Stimulated activated CD8-positive, alpha-beta memory T cell treated with anti-CD3 and anti-CD28 coated beads, Interleukin-2, amount 100 ng/mL, for 48 hours (primary cell): ENCODE results near the gene RFX7.

Source experiments
- DNase-seq, 2 donors: peaks; one replicate each; pipeline ENCODE4 v3.0.0-alpha.2; 2020; ENCODE audit warnings: low read depth in 2 of 2

The RFX7 gene

GRCh38 chr15:56126409-56126808 lies 117.3 kb downstream of the RFX7 start:
- DNase-seq, result no peak

- DNase-seq, result no peak
Measured at GRCh38 chr15:56124391-56124790, 119.3 kb downstream of the RFX7 start.

- no peak for DNase-seq
Measured at GRCh38 chr15:56105855-56106254, 137.8 kb downstream of the RFX7 start.

- no peak for DNase-seq
Measured at GRCh38 chr15:56102441-56102840, 141.2 kb downstream of the RFX7 start.

GRCh38 chr15:56099311-56099710 lies 144.4 kb downstream of the RFX7 start:
- DNase-seq, result no peak

- no peak for DNase-seq
Measured at GRCh38 chr15:56098195-56098863, 145.3 kb downstream of the RFX7 start.

- no peak for DNase-seq
Measured at GRCh38 chr15:56095406-56095805, 148.3 kb downstream of the RFX7 start.

- DNase-seq, result no peak
Measured at GRCh38 chr15:56094171-56094570, 149.5 kb downstream of the RFX7 start.

- no peak for DNase-seq
Measured at GRCh38 chr15:56088389-56088788, 155.3 kb downstream of the RFX7 start.

GRCh38 chr15:56086566-56086965 lies 157.1 kb downstream of the RFX7 start:
- DNase-seq, result no peak

GRCh38 chr15:56082263-56082761 lies 161.4 kb downstream of the RFX7 start:
- no peak for DNase-seq

GRCh38 chr15:56077081-56077480 lies 166.6 kb downstream of the RFX7 start:
- no peak for DNase-seq

- no peak for DNase-seq
Measured at GRCh38 chr15:56076640-56077039, 167.0 kb downstream of the RFX7 start.

- no peak for DNase-seq
Measured at GRCh38 chr15:56074481-56075265, 169.0 kb downstream of the RFX7 start.

- DNase-seq, result no peak
Measured at GRCh38 chr15:56064152-56064551, 179.5 kb downstream of the RFX7 start.

- no peak for DNase-seq
Measured at GRCh38 chr15:56059716-56060115, 184.0 kb downstream of the RFX7 start.

GRCh38 chr15:56058986-56059385 lies 184.7 kb downstream of the RFX7 start:
- no peak for DNase-seq

GRCh38 chr15:56056626-56057025 lies 187.1 kb downstream of the RFX7 start:
- no peak for DNase-seq

GRCh38 chr15:56053046-56053400 lies 190.7 kb downstream of the RFX7 start:
- no peak for DNase-seq

- DNase-seq, result no peak
Measured at GRCh38 chr15:56052395-56053045, 191.2 kb downstream of the RFX7 start.

GRCh38 chr15:56051676-56052075 lies 192.0 kb downstream of the RFX7 start:
- DNase-seq, result no peak

- no peak for DNase-seq
Measured at GRCh38 chr15:56049577-56049976, 194.1 kb downstream of the RFX7 start.

GRCh38 chr15:56047354-56047753 lies 196.3 kb downstream of the RFX7 start:
- no peak for DNase-seq
